Esophagus squamous epithelium (tissue), 4 donors: ENCODE data around the gene ATP5PD.

Source experiments
- CTCF ChIP-seq, 6 experiments: fragments of 450-650 bp in 4 of 6; fragments of 200-600 bp in 2 of 6; sonication (generic) in 2 of 6; IDR thresholded peaks; one replicate each; pipeline ENCODE4 v1.5.1; 2016 to 2019; ENCODE audit warnings: antibody characterized with exemption in 6 of 6, mild to moderate bottlenecking in 4 of 6, moderate library complexity in 4 of 6
- POLR2A ChIP-seq, 4 donors: fragments of 450-650 bp; IDR thresholded peaks; one replicate each; pipeline ENCODE4 v1.6.1; 2017; ENCODE audit warnings: antibody characterized with exemption in 4 of 4, mild to moderate bottlenecking in 4 of 4, moderate library complexity in 3 of 4

- TF ChIP-seq CTCF (IDR thresholded peaks at IDR 0.05) (no peak), POLR2A (IDR thresholded peaks at IDR 0.05) (no peak)
Measured at GRCh38 chr17:75039238-75039637, 7.5 kb downstream of the ATP5PD start.
